ENCODE data around the gene DEPDC5.
A peak's percentile ranks its signal among the peaks of the same experiment; 100 is the strongest.

Gene DEPDC5

GRCh38 chr22:31743871-31744270 is 9.9 kb upstream of the DEPDC5 start:
- H3K9ac ChIP-seq (ENCODE audit: low read depth in 1 of 2, low read length in 2 of 2) = no peak overlapping the region
- H3K4me1 ChIP-seq (ENCODE audit: control insufficient read depth in 1 of 2, insufficient read depth in 2 of 2, low read length in 2 of 2) = peaks cover 11 to 12% of the 10 kb centered on the region in 2 donors
- H3K36me3 ChIP-seq (ENCODE audit: control insufficient read depth in 1 of 2, insufficient read depth in 2 of 2, low read length in 2 of 2) = peaks cover 0 to 13% of the 10 kb centered on the region in 2 donors
- H3K9me3 ChIP-seq (ENCODE audit: control insufficient read depth in 1 of 2, low read length in 2 of 2) = no peaks in the 10 kb centered on the region
- H3K27ac ChIP-seq (ENCODE audit: low read depth, low read length) = no peak overlapping the region
- no peak overlapping the region for H3K4me3 ChIP-seq (ENCODE audit: low read depth in 1 of 2, low read length in 2 of 2)
- H3K27me3 ChIP-seq (ENCODE audit: control insufficient read depth in 1 of 2, insufficient read depth in 2 of 2, low read length in 2 of 2) = no peaks in the 10 kb centered on the region

GRCh38 chr22:31747441-31747840 is 6.4 kb upstream of the DEPDC5 start:
- Histone ChIP-seq H3K4me1 (ENCODE audit: control insufficient read depth in 1 of 2, insufficient read depth in 2 of 2, low read length in 2 of 2) (peaks cover 20% of the 10 kb centered on the region in 2 donors), H3K36me3 (ENCODE audit: control insufficient read depth in 1 of 2, insufficient read depth in 2 of 2, low read length in 2 of 2) (peaks cover 0 to 4% of the 10 kb centered on the region in 2 donors), H3K4me3 (ENCODE audit: low read depth in 1 of 2, low read length in 2 of 2) (no peak overlapping the region), H3K27ac (ENCODE audit: low read depth, low read length) (no peak overlapping the region), H3K9me3 (ENCODE audit: control insufficient read depth in 1 of 2, low read length in 2 of 2) (no peaks in the 10 kb centered on the region), H3K27me3 (ENCODE audit: control insufficient read depth in 1 of 2, insufficient read depth in 2 of 2, low read length in 2 of 2) (no peaks in the 10 kb centered on the region), H3K9ac (ENCODE audit: low read depth in 1 of 2, low read length in 2 of 2) (no peak overlapping the region)

GRCh38 chr22:31748490-31748889 is 5.3 kb upstream of the DEPDC5 start:
- Histone ChIP-seq H3K9ac (ENCODE audit: low read depth in 1 of 2, low read length in 2 of 2) (peak overlapping the region; percentile 25 to 85), H3K4me3 (ENCODE audit: low read depth in 1 of 2, low read length in 2 of 2) (peak overlapping the region; percentile 83 to 92), H3K36me3 (ENCODE audit: control insufficient read depth in 1 of 2, insufficient read depth in 2 of 2, low read length in 2 of 2) (peaks cover 0 to 4% of the 10 kb centered on the region in 2 donors), H3K27ac (ENCODE audit: low read depth, low read length) (no peak overlapping the region), H3K4me1 (ENCODE audit: control insufficient read depth in 1 of 2, insufficient read depth in 2 of 2, low read length in 2 of 2) (peaks cover 20 to 29% of the 10 kb centered on the region in 2 donors), H3K9me3 (ENCODE audit: control insufficient read depth in 1 of 2, low read length in 2 of 2) (no peaks in the 10 kb centered on the region), H3K27me3 (ENCODE audit: control insufficient read depth in 1 of 2, insufficient read depth in 2 of 2, low read length in 2 of 2) (no peaks in the 10 kb centered on the region)

GRCh38 chr22:31749636-31750364 is 4.0 kb upstream of the DEPDC5 start, which contains the start of gene PRR14L:
TSS of gene PRR14L (minus strand) at chr22:31750132. CDS start at chr22:31738860, 11,272 bp downstream.
- Histone ChIP-seq H3K27me3 (ENCODE audit: control insufficient read depth in 1 of 2, insufficient read depth in 2 of 2, low read length in 2 of 2) (no peaks in the 10 kb centered on the region), H3K9ac (ENCODE audit: low read depth in 1 of 2, low read length in 2 of 2) (peak within 1 kb of the TSS; percentile 76 to 85), H3K27ac (ENCODE audit: low read depth, low read length) (peak within 1 kb of the TSS; percentile 62), H3K36me3 (ENCODE audit: control insufficient read depth in 1 of 2, insufficient read depth in 2 of 2, low read length in 2 of 2) (peaks cover 0 to 4% of the 10 kb centered on the region in 2 donors), H3K4me1 (ENCODE audit: control insufficient read depth in 1 of 2, insufficient read depth in 2 of 2, low read length in 2 of 2) (peaks cover 26 to 36% of the 10 kb centered on the region in 2 donors), H3K9me3 (ENCODE audit: control insufficient read depth in 1 of 2, low read length in 2 of 2) (no peaks in the 10 kb centered on the region), H3K4me3 (ENCODE audit: low read depth in 1 of 2, low read length in 2 of 2) (peak within 1 kb of the TSS; percentile 83 to 92)

GRCh38 chr22:31750365-31751284 is 3.2 kb upstream of the DEPDC5 start:
- H3K27ac ChIP-seq (ENCODE audit: low read depth, low read length) = no peak overlapping the region
- H3K9ac ChIP-seq (ENCODE audit: low read depth in 1 of 2, low read length in 2 of 2) = peak overlapping the region; percentile 42 to 61
- H3K36me3 ChIP-seq (ENCODE audit: control insufficient read depth in 1 of 2, insufficient read depth in 2 of 2, low read length in 2 of 2) = peaks cover 0 to 4% of the 10 kb centered on the region in 2 donors
- no peaks in the 10 kb centered on the region for H3K27me3 ChIP-seq (ENCODE audit: control insufficient read depth in 1 of 2, insufficient read depth in 2 of 2, low read length in 2 of 2)
- H3K4me1 ChIP-seq (ENCODE audit: control insufficient read depth in 1 of 2, insufficient read depth in 2 of 2, low read length in 2 of 2) = peaks cover 30 to 39% of the 10 kb centered on the region in 2 donors
- H3K9me3 ChIP-seq (ENCODE audit: control insufficient read depth in 1 of 2, low read length in 2 of 2) = no peaks in the 10 kb centered on the region
- H3K4me3 ChIP-seq (ENCODE audit: low read depth in 1 of 2, low read length in 2 of 2) = peak overlapping the region; percentile 58 to 92

GRCh38 chr22:31752096-31752847 is 1.5 kb upstream of the DEPDC5 start:
- Histone ChIP-seq H3K4me1 (ENCODE audit: control insufficient read depth in 1 of 2, insufficient read depth in 2 of 2, low read length in 2 of 2) (peaks cover 30 to 39% of the 10 kb centered on the region in 2 donors), H3K4me3 (ENCODE audit: low read depth in 1 of 2, low read length in 2 of 2) (no peak overlapping the region), H3K27ac (ENCODE audit: low read depth, low read length) (no peak overlapping the region), H3K9me3 (ENCODE audit: control insufficient read depth in 1 of 2, low read length in 2 of 2) (no peaks in the 10 kb centered on the region), H3K27me3 (ENCODE audit: control insufficient read depth in 1 of 2, insufficient read depth in 2 of 2, low read length in 2 of 2) (no peaks in the 10 kb centered on the region), H3K36me3 (ENCODE audit: control insufficient read depth in 1 of 2, insufficient read depth in 2 of 2, low read length in 2 of 2) (peaks cover 0 to 6% of the 10 kb centered on the region in 2 donors), H3K9ac (ENCODE audit: low read depth in 1 of 2, low read length in 2 of 2) (peak overlapping the region in 1 of 2 donors; percentile 90)

- no peaks in the 10 kb centered on the region for H3K27me3 ChIP-seq (ENCODE audit: control insufficient read depth in 1 of 2, insufficient read depth in 2 of 2, low read length in 2 of 2)
- H3K9me3 ChIP-seq (ENCODE audit: control insufficient read depth in 1 of 2, low read length in 2 of 2) = no peaks in the 10 kb centered on the region
- H3K36me3 ChIP-seq (ENCODE audit: control insufficient read depth in 1 of 2, insufficient read depth in 2 of 2, low read length in 2 of 2) = peaks cover 0 to 6% of the 10 kb centered on the region in 2 donors
- peaks cover 27 to 35% of the 10 kb centered on the region in 2 donors for H3K4me1 ChIP-seq (ENCODE audit: control insufficient read depth in 1 of 2, insufficient read depth in 2 of 2, low read length in 2 of 2)
- H3K4me3 ChIP-seq (ENCODE audit: low read depth in 1 of 2, low read length in 2 of 2) = peak overlapping the region; percentile 49 to 89
- peak overlapping the region; percentile 33 to 90 for H3K9ac ChIP-seq (ENCODE audit: low read depth in 1 of 2, low read length in 2 of 2)
- peak overlapping the region; percentile 92 for H3K27ac ChIP-seq (ENCODE audit: low read depth, low read length)
Observed at GRCh38 chr22:31753005-31753633, 700 bp upstream of the DEPDC5 start.

GRCh38 chr22:31754813-31755212 is 994 bp downstream of the DEPDC5 start:
- Histone ChIP-seq H3K36me3 (ENCODE audit: control insufficient read depth in 1 of 2, insufficient read depth in 2 of 2, low read length in 2 of 2) (peaks cover 0 to 12% of the 10 kb centered on the region in 2 donors), H3K9me3 (ENCODE audit: control insufficient read depth in 1 of 2, low read length in 2 of 2) (no peaks in the 10 kb centered on the region), H3K27ac (ENCODE audit: low read depth, low read length) (no peak overlapping the region), H3K27me3 (ENCODE audit: control insufficient read depth in 1 of 2, insufficient read depth in 2 of 2, low read length in 2 of 2) (no peaks in the 10 kb centered on the region), H3K4me1 (ENCODE audit: control insufficient read depth in 1 of 2, insufficient read depth in 2 of 2, low read length in 2 of 2) (peaks cover 16 to 23% of the 10 kb centered on the region in 2 donors), H3K9ac (ENCODE audit: low read depth in 1 of 2, low read length in 2 of 2) (peak overlapping the region; percentile 77 to 90), H3K4me3 (ENCODE audit: low read depth in 1 of 2, low read length in 2 of 2) (peak overlapping the region; percentile 89 to 96)

GRCh38 chr22:31757265-31757664 is 3.4 kb downstream of the DEPDC5 start:
- Histone ChIP-seq H3K27ac (ENCODE audit: low read depth, low read length) (no peak overlapping the region), H3K9me3 (ENCODE audit: control insufficient read depth in 1 of 2, low read length in 2 of 2) (no peaks in the 10 kb centered on the region), H3K36me3 (ENCODE audit: control insufficient read depth in 1 of 2, insufficient read depth in 2 of 2, low read length in 2 of 2) (peaks cover 0 to 23% of the 10 kb centered on the region in 2 donors), H3K9ac (ENCODE audit: low read depth in 1 of 2, low read length in 2 of 2) (no peak overlapping the region), H3K27me3 (ENCODE audit: control insufficient read depth in 1 of 2, insufficient read depth in 2 of 2, low read length in 2 of 2) (no peaks in the 10 kb centered on the region), H3K4me3 (ENCODE audit: low read depth in 1 of 2, low read length in 2 of 2) (no peak overlapping the region), H3K4me1 (ENCODE audit: control insufficient read depth in 1 of 2, insufficient read depth in 2 of 2, low read length in 2 of 2) (peaks cover 10 to 19% of the 10 kb centered on the region in 2 donors)
